DMS114 treated with DMSO at 0.1 percent for 48 hours (cell line): Measurements from ENCODE around the gene NACC1.

Source experiments
- DNase-seq: peaks from one replicate; lab custom pipeline; 2025; ENCODE audit not compliant: unreplicated experiment; lab: John Stamatoyannopoulos, UW

NACC1 gene

GRCh38 chr19:13099073-13099999 lies 18.7 kb upstream of the NACC1 start:
- DNase-seq = no peak

GRCh38 chr19:13100031-13100588 lies 18.0 kb upstream of the NACC1 start:
- no peak for DNase-seq

- DNase-seq = no peak
These were observed 17.0 kb upstream of the NACC1 start for GRCh38 chr19:13100841-13101589.

DNA sequence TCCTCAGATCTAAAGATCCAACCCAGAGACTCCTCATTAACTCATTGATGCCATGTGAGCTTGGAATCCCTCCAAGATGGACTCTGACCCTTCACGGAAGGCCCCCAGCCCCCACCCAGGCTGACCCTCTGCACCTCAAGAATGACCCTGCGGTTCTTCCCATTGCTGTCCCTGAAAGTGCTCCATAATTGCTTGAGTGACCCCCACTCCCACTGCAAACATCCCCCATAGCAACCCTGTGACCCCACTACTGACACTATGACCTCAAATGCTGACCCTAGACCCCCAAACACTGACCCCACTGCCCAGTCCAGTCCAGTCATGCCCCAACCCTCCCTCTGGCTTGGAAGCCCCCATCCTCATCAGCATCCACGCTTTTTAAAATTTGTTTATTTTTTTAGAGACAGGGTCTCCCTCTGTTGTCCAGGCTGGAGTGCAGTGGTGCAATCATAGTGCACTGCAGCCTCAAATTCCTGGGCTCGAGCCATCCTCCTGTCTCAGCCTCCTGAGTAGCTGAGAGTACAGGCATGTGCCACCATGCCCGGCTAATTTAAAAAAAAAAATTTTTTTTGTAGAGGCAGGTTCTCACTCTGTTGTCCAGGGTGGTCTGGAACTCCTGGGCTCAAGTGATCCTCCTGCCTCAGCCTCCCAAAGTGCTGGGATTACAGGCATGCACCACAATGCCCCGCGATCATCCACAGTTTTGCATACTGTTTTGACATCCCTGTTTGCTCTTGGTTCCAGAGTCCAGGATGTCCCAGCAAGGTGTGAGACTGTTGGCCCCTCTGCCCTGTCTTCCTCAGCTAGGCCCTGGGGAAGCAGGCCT lies 16.3 kb upstream of the NACC1 start:
- DNase-seq = no peak

- no peak for DNase-seq
These were observed 15.7 kb upstream of the NACC1 start for GRCh38 chr19:13102416-13102665.

DNA sequence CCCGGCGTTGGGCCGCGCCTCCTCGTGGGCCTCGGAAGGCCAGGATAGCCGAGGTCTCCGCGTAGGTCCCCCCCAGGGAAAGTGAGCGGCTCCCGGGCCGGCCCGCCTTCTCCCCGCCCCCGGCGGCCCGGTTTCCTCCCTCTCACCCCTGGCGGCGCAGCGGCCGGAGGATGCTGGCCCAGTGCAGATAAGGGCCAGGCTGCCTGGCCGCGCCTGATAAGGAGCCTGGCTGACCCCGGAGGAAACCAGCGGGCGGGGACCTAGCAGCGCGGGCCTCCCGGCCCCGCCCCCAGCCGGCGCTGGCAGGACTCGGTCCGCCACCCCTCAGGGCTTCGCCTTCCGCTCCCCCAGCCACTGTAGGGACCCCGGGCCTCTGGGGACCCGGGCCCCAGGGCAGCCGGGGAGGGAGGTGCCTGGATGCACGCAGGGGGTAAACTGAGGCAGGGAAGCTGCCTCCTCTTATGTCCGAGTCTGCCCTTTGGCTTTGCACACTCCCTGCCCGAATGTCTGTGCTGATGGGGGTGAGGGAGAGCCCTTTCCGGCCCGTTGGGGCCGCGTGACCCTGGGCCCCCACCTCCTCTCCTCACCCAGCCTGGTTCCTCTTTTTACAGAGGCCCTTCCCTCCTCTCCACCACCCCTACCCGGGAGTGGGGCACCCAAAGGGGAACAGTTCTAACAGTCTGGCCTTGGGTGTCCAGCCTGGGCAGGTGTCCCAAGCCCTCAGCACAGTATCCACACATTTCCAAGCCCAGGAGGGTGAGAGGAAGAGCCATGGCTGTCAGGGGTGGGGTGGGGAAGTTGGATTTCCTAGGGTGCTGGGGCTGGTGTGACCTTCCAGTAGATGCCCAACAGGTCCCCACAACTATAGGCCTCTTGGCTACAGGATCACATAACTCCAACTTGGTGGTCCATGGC lies 15.1 kb upstream of the NACC1 start, which contains the start of gene LYL1:
Gene LYL1 (minus strand): TSS at position 193 of the 915 bp plus-strand sequence. CDS start 1,687 bp downstream, outside the sequence.
- DNase-seq = no peak

GRCh38 chr19:13103581-13104359 lies 14.3 kb upstream of the NACC1 start:
- no peak for DNase-seq

- DNase-seq = no peak
These were observed 13.7 kb upstream of the NACC1 start for GRCh38 chr19:13104360-13104847.

- DNase-seq = no peak
These were observed 13.0 kb upstream of the NACC1 start for GRCh38 chr19:13104848-13105711.

GRCh38 chr19:13109361-13110098 lies 8.5 kb upstream of the NACC1 start:
- no peak for DNase-seq

DNA sequence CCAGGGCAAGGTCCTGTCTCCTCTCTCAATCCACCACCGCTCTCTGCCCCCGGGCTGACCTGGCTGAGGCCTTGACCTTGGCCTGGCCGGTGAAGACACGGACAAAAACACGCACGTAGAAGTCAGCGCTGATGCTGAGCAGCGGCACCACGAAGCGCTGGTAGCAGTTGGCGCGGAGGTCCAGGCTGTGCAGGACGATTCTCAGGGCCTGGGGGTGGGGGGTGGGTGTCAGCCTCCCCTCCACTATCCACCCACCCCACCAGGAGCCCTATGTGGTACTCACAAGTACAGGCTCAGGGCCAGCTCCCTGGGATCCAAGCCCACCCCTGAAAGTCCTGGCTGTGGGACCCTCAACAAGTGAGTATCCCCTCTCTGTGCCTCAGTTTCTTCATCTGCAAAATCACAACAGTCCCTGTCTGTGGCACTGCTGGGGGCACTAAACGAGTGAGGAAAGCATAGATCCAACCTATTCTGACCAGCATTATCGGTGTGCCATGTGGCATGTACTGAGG lies 7.9 kb upstream of the NACC1 start:
- DNase-seq = no peak

DNA sequence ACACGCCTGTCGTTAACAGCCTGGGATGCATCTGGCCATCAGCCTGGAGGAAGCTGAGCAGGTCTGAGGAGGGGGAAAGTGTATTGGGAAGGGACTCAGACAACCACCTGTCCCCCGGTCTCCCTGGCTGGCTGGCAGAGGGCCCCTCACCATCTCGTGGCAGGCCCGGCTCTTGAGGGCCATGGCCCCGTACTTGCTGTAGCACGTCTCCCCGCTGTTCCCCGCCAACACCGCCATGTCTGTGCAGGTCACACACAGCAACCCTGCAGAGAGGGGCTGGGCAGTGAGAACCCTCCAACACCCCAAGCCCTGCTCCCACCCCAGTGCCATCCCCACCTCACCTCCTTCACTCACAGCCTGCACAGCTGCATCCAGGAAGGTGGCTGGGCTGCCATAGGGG lies 5.5 kb upstream of the NACC1 start:
- no peak for DNase-seq

DNA sequence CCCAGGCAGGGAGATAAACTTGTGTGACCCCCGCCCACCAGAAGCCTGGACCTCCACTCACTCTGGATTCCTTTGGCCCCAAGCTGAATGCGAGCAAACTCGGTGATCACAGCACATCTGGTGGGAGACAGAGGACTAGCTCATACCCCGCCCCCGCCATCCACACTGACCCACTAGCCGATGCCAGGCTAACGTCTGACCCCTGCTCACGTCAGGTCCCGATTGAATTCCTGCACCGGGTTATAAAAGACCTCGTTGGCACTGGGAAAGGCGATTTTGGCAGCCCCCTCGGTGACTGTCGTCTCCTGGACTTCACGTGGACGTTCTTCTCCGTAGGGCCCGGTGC lies 2.2 kb upstream of the NACC1 start:
- DNase-seq = no peak

DNA sequence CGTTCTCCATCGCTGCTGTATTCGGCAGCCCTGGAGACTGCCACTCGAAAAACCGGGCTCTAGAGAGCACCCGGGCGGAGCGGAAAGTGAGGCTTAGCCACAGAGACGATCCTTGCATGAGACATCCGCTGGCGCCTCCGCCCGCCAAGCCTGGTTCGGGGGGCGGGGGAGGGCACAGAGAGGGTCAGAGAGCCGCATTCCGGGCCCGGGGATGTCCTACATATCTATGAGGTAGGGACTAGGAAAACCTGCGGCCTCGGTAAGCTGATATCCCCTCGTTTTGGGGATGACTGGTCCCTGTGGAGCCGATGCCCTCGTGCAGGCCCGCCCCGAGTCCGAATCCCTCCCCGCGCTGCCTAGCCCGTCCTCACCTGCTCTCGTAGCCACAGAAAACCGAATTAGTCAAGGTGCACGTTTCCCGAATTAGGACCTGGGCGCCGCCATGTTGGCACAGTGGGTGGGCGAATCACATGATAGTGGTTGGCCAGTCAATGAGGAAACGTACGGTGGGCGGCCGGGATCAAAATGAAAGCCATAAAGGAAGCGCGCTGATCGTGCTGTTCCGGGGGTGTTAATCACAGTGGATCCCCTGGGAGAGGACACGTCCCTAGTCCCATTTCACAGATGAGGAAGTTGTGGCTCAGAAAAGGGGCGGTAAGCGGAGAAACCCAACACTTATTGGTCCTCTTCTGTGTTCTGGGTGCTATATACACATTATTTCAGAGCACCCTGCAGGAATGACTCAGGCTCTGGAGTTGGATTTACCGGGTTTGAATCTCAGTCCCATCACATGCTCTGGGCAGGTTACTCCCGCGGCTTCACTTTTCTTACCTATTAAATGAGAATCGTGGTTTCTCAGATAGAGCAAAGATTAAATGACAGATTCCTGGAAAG lies 1.5 kb upstream of the NACC1 start, which contains the start of gene TRMT1:
Gene TRMT1 (minus strand): TSS at position 459 of the 894 bp plus-strand sequence. CDS start 341 bp downstream, at position 118.
- peak; percentile 76 for DNase-seq

GRCh38 chr19:13117176-13117771 lies 790 bp upstream of the NACC1 start:
- no peak for DNase-seq
